Liver (tissue), 9 donors: Measurements from ENCODE around the gene HMGA1. TPM values are rescaled to one million over a fixed set of nuclear protein-coding genes. Genes with fewer than 3 reads are reported as not detected.

Experiments used
- DNase-seq: peaks from one replicate; pipeline ENCODE4 v3.0.0-alpha.2; 2017; ENCODE audit warnings: low spot score
- H3K27ac ChIP-seq, 2 donors: one replicate each; pipeline ENCODE4 v1.7.0; 2013; ENCODE audit warnings: inconsistent platforms in 2 of 2, low read length in 2 of 2, control low read depth in 1 of 2, low read depth in 1 of 2, mild to moderate bottlenecking in 1 of 2
- H3K27me3 ChIP-seq, 4 donors: one replicate each; pipeline versions ENCODE4 v1.6.1 to v1.7.0; 2013; ENCODE audit warnings: low read length in 3 of 4, inconsistent platforms in 1 of 4, mild to moderate bottlenecking in 1 of 4, moderate library complexity in 1 of 4; ENCODE audit not compliant: control insufficient read depth in 4 of 4, insufficient read depth in 4 of 4
- H3K36me3 ChIP-seq, 4 donors: one replicate each; pipeline versions ENCODE4 v1.6.1 to v1.7.0; 2013; ENCODE audit warnings: low read length in 3 of 4, mild to moderate bottlenecking in 3 of 4, low read depth in 1 of 4, moderate library complexity in 1 of 4; ENCODE audit not compliant: control insufficient read depth in 4 of 4, insufficient read depth in 3 of 4
- H3K4me1 ChIP-seq, 4 donors: one replicate each; pipeline versions ENCODE4 v1.6.1 to v1.7.0; 2013; ENCODE audit warnings: low read length in 3 of 4, mild to moderate bottlenecking in 3 of 4, moderate library complexity in 1 of 4; ENCODE audit not compliant: control insufficient read depth in 4 of 4, insufficient read depth in 4 of 4
- H3K4me3 ChIP-seq, 3 donors: one replicate each; pipeline versions ENCODE4 v1.6.1 to v1.7.0; 2013; ENCODE audit warnings: low read length in 3 of 3, control low read depth in 1 of 3, low read depth in 1 of 3, mild to moderate bottlenecking in 1 of 3
- H3K9ac ChIP-seq, 2 donors: one replicate each; pipeline ENCODE4 v1.7.0; 2013; ENCODE audit warnings: low read length in 2 of 2, mild to moderate bottlenecking in 2 of 2, moderate library complexity in 2 of 2, control low read depth in 1 of 2, low read depth in 1 of 2
- H3K9me3 ChIP-seq, 4 donors: one replicate each; pipeline versions ENCODE4 v1.6.1 to v1.7.0; 2013; ENCODE audit warnings: low read length in 3 of 4; ENCODE audit not compliant: control insufficient read depth in 4 of 4
- CTCF ChIP-seq: fragments of 150-350 bp; IDR thresholded peaks from 2 replicates; pipeline ENCODE4 v1.5.1; 2017; ENCODE audit warnings: improper control_type of control experiment, low read depth, low read length; ENCODE audit not compliant: missing input control
- FOXA1 ChIP-seq: IDR thresholded peaks from 2 replicates; pipeline ENCODE4 v1.6.1; 2016; ENCODE audit warnings: antibody characterized with exemption
- FOXA2 ChIP-seq: IDR thresholded peaks from 2 replicates; pipeline ENCODE4 v1.6.1; 2016; ENCODE audit warnings: antibody characterized with exemption
- GABPA ChIP-seq, 2 donors: IDR thresholded peaks in 1 of 2; conservative IDR thresholded peaks in 1 of 2; 2 replicates each; pipeline ENCODE4 v1.6.1; 2016; ENCODE audit warnings: antibody characterized with exemption in 2 of 2, mild to moderate bottlenecking in 1 of 2, moderate library complexity in 1 of 2
- HNF4A ChIP-seq, 2 donors: conservative IDR thresholded peaks; 2 replicates each; pipeline ENCODE4 v1.6.1; 2016; ENCODE audit warnings: antibody characterized with exemption in 2 of 2, mild to moderate bottlenecking in 2 of 2
- HNF4G ChIP-seq: IDR thresholded peaks from 2 replicates; pipeline ENCODE4 v1.6.1; 2016; ENCODE audit warnings: antibody characterized with exemption
- JUND ChIP-seq, 2 donors: IDR thresholded peaks; 2 replicates each; pipeline ENCODE4 v1.6.1; 2016; ENCODE audit warnings: antibody characterized with exemption in 2 of 2
- MAX ChIP-seq: IDR thresholded peaks from 2 replicates; pipeline ENCODE4 v1.6.1; 2016; ENCODE audit warnings: antibody characterized with exemption
- NR2F2 ChIP-seq: IDR thresholded peaks from 2 replicates; pipeline ENCODE4 v1.6.1; 2016; ENCODE audit warnings: antibody characterized with exemption
- RAD21 ChIP-seq, 2 donors: IDR thresholded peaks; 2 replicates each; pipeline ENCODE4 v1.6.1; 2016; ENCODE audit warnings: antibody characterized with exemption in 2 of 2, mild to moderate bottlenecking in 2 of 2
- REST ChIP-seq: IDR thresholded peaks from 2 replicates; pipeline ENCODE4 v1.6.1; 2016; ENCODE audit warnings: antibody characterized with exemption, mild to moderate bottlenecking
- RXRA ChIP-seq, 2 donors: IDR thresholded peaks; 2 replicates each; pipeline ENCODE4 v1.6.1; 2017 to 2018; ENCODE audit warnings: antibody characterized with exemption in 2 of 2, mild to moderate bottlenecking in 1 of 2
- SP1 ChIP-seq: IDR thresholded peaks from 2 replicates; pipeline ENCODE4 v1.6.1; 2018; ENCODE audit warnings: antibody characterized with exemption, mild to moderate bottlenecking
- TAF1 ChIP-seq: conservative IDR thresholded peaks from 2 replicates; pipeline ENCODE4 v1.6.1; 2016; ENCODE audit warnings: antibody characterized with exemption, mild to moderate bottlenecking
- YY1 ChIP-seq: IDR thresholded peaks from 2 replicates; pipeline ENCODE4 v1.6.1; 2016; ENCODE audit warnings: antibody characterized with exemption, mild to moderate bottlenecking
- ZBTB33 ChIP-seq: IDR thresholded peaks from 2 replicates; pipeline ENCODE4 v1.6.1; 2016; ENCODE audit warnings: antibody characterized with exemption
- WGBS: extraction: QIAGEN DNeasy Blood & Tissue Kit; methylation state at CpG from one replicate; pipeline ENCODE4 v1.1.7; 2013; 5-methylcytosine and 5-hydroxymethylcytosine counted together
- polyA plus RNA-seq, 2 donors: library from polyadenylated mRNA; stranded (reverse) in 1 of 2; unstranded in 1 of 2; fragments of 200-250 nt in 1 of 2; fragments of >200 nt in 1 of 2; fragmentation: Nextera tagmentation in 1 of 2; extraction: Ambion mirVana in 1 of 2; gene quantifications; one replicate each; pipeline versions ENCODE4 v1.2.1 to v1.2.3, GENCODE V29; 2013 to 2015
- total RNA-seq, 2 donors: library from RNA; depleted of rRNA; stranded (reverse); fragments of >200 nt; gene quantifications; one replicate each; pipeline ENCODE4 v1.2.3, GENCODE V29; 2014
- donor health status: healthy.
- donor health status: healthy.
- donor health status: healthy.
- donor health status: healthy.
- donor health status: healthy.

HMGA1 gene
- total and polyA plus RNA-seq, 4 donors, result 4.2 to 118 (median 8.5) TPM

- 81% methylated on average over 5 of the region's 5 CpGs for WGBS
Measured at GRCh38 chr6:34243131-34243771, 6.6 kb downstream of the HMGA1 start.

More at GRCh38 chr6:34243131-34243771, 6.6 kb downstream of the HMGA1 start:
- Histone ChIP-seq H3K4me1 (peaks cover 0 to 10% (median 6%) of the 10 kb centered on the region in 4 donors), H3K4me3 (no peak overlapping the region), H3K9me3 (no peaks in the 10 kb centered on the region), H3K36me3 (peaks cover 0 to 17% (median 6%) of the 10 kb centered on the region in 4 donors), H3K27ac (no peak overlapping the region), H3K9ac (no peak overlapping the region), H3K27me3 (no peaks in the 10 kb centered on the region)
- no peak for TF ChIP-seq GABPA (IDR thresholded peaks at IDR 0.05 in 1 of 2, conservative IDR thresholded peaks at IDR 0.05 in 1 of 2)
- no peak for TF ChIP-seq SP1
- no peak for TF ChIP-seq FOXA2
- no peak for TF ChIP-seq RXRA (IDR thresholded peaks at IDR 0.05)
- no peak for TF ChIP-seq TAF1
- TF ChIP-seq YY1, result no peak
- no peak for TF ChIP-seq CTCF
- no peak for TF ChIP-seq REST
- no peak for TF ChIP-seq RAD21 (IDR thresholded peaks at IDR 0.05)
- no peak for TF ChIP-seq FOXA1
- TF ChIP-seq JUND (IDR thresholded peaks at IDR 0.05), result no peak
- TF ChIP-seq HNF4A (conservative IDR thresholded peaks at IDR 0.05), result no peak
- no peak for TF ChIP-seq ZBTB33
- TF ChIP-seq NR2F2, result no peak
- TF ChIP-seq HNF4G, result no peak
- TF ChIP-seq MAX, result no peak
- no peak for DNase-seq
